Right lobe of liver (tissue), 6 donors: ENCODE results near the gene SH3TC2. TPM values are rescaled to one million over a fixed set of nuclear protein-coding genes. Genes with fewer than 3 reads are reported as not detected.
A peak's percentile ranks its signal among the peaks of the same experiment; 100 is the strongest.

ENCODE experiments used
- ATAC-seq, 4 donors: fragments of 200-7000 bp; cut with Tn5 transposase; one replicate each; pipeline ENCODE4 v1.9.1; 2020; ENCODE audit warnings: mild to moderate bottlenecking in 4 of 4, moderate library complexity in 4 of 4
- DNase-seq, 3 donors: peaks; one replicate each; pipeline ENCODE4 v3.0.0-alpha.2; 2020
- H3K27ac ChIP-seq, 3 donors: fragments of 200-600 bp; one replicate each; pipeline ENCODE4 v1.8.0; 2022
- H3K27me3 ChIP-seq, 2 donors: fragments of 200-600 bp; one replicate each; pipeline ENCODE4 v1.8.0; 2022
- H3K36me3 ChIP-seq, 4 donors: fragments of 200-600 bp; sonication (generic) in 1 of 4; one replicate each; pipeline versions ENCODE4 v1.5.1 to v1.8.0; 2017 to 2022; ENCODE audit warnings: control low read depth in 1 of 4
- H3K4me1 ChIP-seq, 4 donors: fragments of 200-600 bp; sonication (generic) in 1 of 4; one replicate each; pipeline versions ENCODE4 v1.5.1 to v1.8.0; 2017 to 2022; ENCODE audit warnings: control low read depth in 1 of 4
- H3K4me3 ChIP-seq, 3 donors: fragments of 200-600 bp; one replicate each; pipeline ENCODE4 v1.8.0; 2022
- H3K9me3 ChIP-seq, 4 donors: fragments of 200-600 bp; sonication (generic) in 1 of 4; one replicate each; pipeline versions ENCODE4 v1.5.1 to v1.8.0; 2017 to 2022; ENCODE audit warnings: control low read depth in 1 of 4
- CTCF ChIP-seq, 4 donors: fragments of 200-600 bp in 3 of 4; fragments of 450-650 bp in 1 of 4; IDR thresholded peaks; one replicate each; pipeline versions ENCODE4 v1.5.1 to v1.8.0; 2016 to 2022; ENCODE audit warnings: antibody characterized with exemption in 4 of 4, mild to moderate bottlenecking in 2 of 4
- POLR2A ChIP-seq: fragments of 450-650 bp; IDR thresholded peaks from one replicate; pipeline ENCODE4 v1.6.1; 2017; ENCODE audit warnings: antibody characterized with exemption, mild to moderate bottlenecking
- WGBS: methylation state at CpG from one replicate; pipeline ENCODE4 v1.1.6; 2018; ENCODE audit warnings: low coverage, low lambda C conversion rate; ENCODE audit not compliant: insufficient coverage; ENCODE audit errors: missing lambda C conversion rate; 5-methylcytosine and 5-hydroxymethylcytosine counted together
- intact Hi-C, 2 donors: fragments of 100-400 bp; cut with DNase I; formaldehyde crosslinking; loops; one replicate each; pipeline versions ENCODE4 v1.11.2 to v1.14.1; 2022
- total RNA-seq, 6 experiments: library from RNA; depleted of rRNA in 2 of 6; stranded (reverse); fragments of >200 nt in 2 of 6; fragmentation: NEBNext Ultra II Directional in 3 of 6; extraction: Animal tissue kit (Norgen Biotek cat#: 25700) in 3 of 6; gene quantifications; one replicate each; pipeline versions ENCODE4 v1.1.0 to v1.2.4, GENCODE V29; 2016 to 2023
- donor health status: DM: no; HTN: yes; CAD: no.
- donor health status: DM: no; HTN: no; CAD: no.
- donor health status: DM: no; HTN: no; CAD: no.
- donor health status: DM: no; HTN: yes; CAD: no.
- donor health status: DM: no; HTN: yes; CAD: no.

The SH3TC2 gene
- total RNA-seq, 6 experiments from 2014 or later = 0.06 to 0.88 (median 0.53) TPM

- WGBS = 56% methylated on average over 1 of the region's 1 CpG
- Histone ChIP-seq H3K36me3 (no peaks in the 10 kb centered on the region), H3K9me3 (no peaks in the 10 kb centered on the region), H3K4me3 (no peak overlapping the region), H3K27me3 (no peaks in the 10 kb centered on the region), H3K4me1 (peaks cover 0 to 22% (median 4%) of the 10 kb centered on the region in 4 donors), H3K27ac (no peak overlapping the region)
- TF ChIP-seq POLR2A (no peak), CTCF (IDR thresholded peaks at IDR 0.05) (no peak)
- DNase-seq (no peak), ATAC-seq (peak in 3 of 4 donors; percentile 47 to 59 (median 56))
- intact Hi-C loops = no loop called here
These were observed 45.2 kb downstream of the SH3TC2 start for GRCh38 chr5:149017636-149018035.

GRCh38 chr5:149015561-149015960 is 47.3 kb downstream of the SH3TC2 start:
- H3K4me1 ChIP-seq = peaks cover 0 to 22% (median 4%) of the 10 kb centered on the region in 4 donors
- ATAC-seq = no peak
- no peak overlapping the region for H3K27ac ChIP-seq
- no peaks in the 10 kb centered on the region for H3K9me3 ChIP-seq
- TF ChIP-seq CTCF (IDR thresholded peaks at IDR 0.05) (no peak), POLR2A (no peak)
- intact Hi-C loops = no loop called here
- no peak for DNase-seq
- H3K36me3 ChIP-seq = no peaks in the 10 kb centered on the region
- H3K27me3 ChIP-seq = no peaks in the 10 kb centered on the region
- WGBS = 71% methylated on average over 1 of the region's 1 CpG
- H3K4me3 ChIP-seq = no peak overlapping the region

- no peak for TF ChIP-seq POLR2A
- DNase-seq (no peak), ATAC-seq (no peak)
- Histone ChIP-seq H3K27ac (no peak overlapping the region), H3K4me1 (peaks cover 0 to 22% (median 4%) of the 10 kb centered on the region in 4 donors), H3K36me3 (no peaks in the 10 kb centered on the region), H3K27me3 (no peaks in the 10 kb centered on the region), H3K4me3 (no peak overlapping the region), H3K9me3 (no peaks in the 10 kb centered on the region)
- no CpG with 5 or more reads among the region's 1 CpG for WGBS
- intact Hi-C loops = no loop called here
These were observed 47.7 kb downstream of the SH3TC2 start for GRCh38 chr5:149015126-149015525.

GRCh38 chr5:149014571-149015031 is 48.3 kb downstream of the SH3TC2 start:
- Histone ChIP-seq H3K27ac (no peak overlapping the region), H3K4me3 (no peak overlapping the region), H3K36me3 (no peaks in the 10 kb centered on the region), H3K27me3 (no peaks in the 10 kb centered on the region), H3K9me3 (no peaks in the 10 kb centered on the region), H3K4me1 (peaks cover 0 to 19% (median 4%) of the 10 kb centered on the region in 4 donors)
- 75% methylated on average over 1 of the region's 2 CpGs for WGBS
- DNase-seq (no peak), ATAC-seq (no peak)
- no peak for TF ChIP-seq CTCF (IDR thresholded peaks at IDR 0.05)
- no peak for TF ChIP-seq POLR2A
- intact Hi-C loops = no loop called here

GRCh38 chr5:149013796-149014195 is 49.1 kb downstream of the SH3TC2 start:
- intact Hi-C loops = no loop called here
- 17% methylated on average over 1 of the region's 2 CpGs for WGBS

More at GRCh38 chr5:149013796-149014195, 49.1 kb downstream of the SH3TC2 start:
- no peaks in the 10 kb centered on the region for H3K9me3 ChIP-seq
- no peaks in the 10 kb centered on the region for H3K27me3 ChIP-seq
- no peak overlapping the region for H3K4me3 ChIP-seq
- peaks cover 0 to 11% (median 3%) of the 10 kb centered on the region in 4 donors for H3K4me1 ChIP-seq
- DNase-seq (no peak), ATAC-seq (no peak)
- H3K27ac ChIP-seq = no peak overlapping the region
- no peaks in the 10 kb centered on the region for H3K36me3 ChIP-seq
- TF ChIP-seq CTCF (IDR thresholded peaks at IDR 0.05) (no peak), POLR2A (no peak)
